ENCODE measurements around the gene TXK. TPM values are rescaled to one million over a fixed set of nuclear protein-coding genes. Genes with fewer than 3 reads are reported as not detected.

The TXK gene
- total RNA-seq, 1 donor from 2014 or later, result not detected

DNA sequence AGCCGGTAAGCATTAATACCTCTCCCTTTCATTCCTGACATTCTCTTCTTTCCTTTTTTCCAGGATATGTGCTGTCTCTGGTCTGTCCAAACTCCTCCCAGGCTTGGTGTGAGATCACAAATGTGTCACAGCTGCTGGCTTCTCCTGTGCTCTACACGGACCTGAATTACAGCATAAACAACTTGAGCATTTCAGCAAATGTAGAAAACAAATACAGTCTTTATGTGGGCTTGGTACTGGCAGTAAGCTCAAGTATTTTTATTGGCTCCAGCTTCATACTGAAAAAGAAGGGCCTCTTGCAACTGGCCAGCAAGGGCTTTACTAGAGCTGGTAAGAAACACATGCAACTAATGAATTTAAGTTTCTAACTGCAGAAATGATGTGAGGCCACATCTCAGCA is 109.0 kb downstream of the TXK start:
- Mint-ChIP-seq H3K4me3 (ENCODE audit: unreplicated experiment) (no peak overlapping the region), H3K27ac (ENCODE audit: unreplicated experiment) (no peak overlapping the region), H3K27me3 (ENCODE audit: unreplicated experiment) (no peaks in the 10 kb centered on the region), H3K36me3 (ENCODE audit: unreplicated experiment) (no peaks in the 10 kb centered on the region), H3K9me3 (ENCODE audit: unreplicated experiment) (no peaks in the 10 kb centered on the region), H3K4me1 (ENCODE audit: low read depth, unreplicated experiment) (peaks cover 4% of the 10 kb centered on the region)
- TF ChIP-seq CTCF (IDR thresholded peaks at IDR 0.05; ENCODE audit: partially characterized antibody, unreplicated experiment), result no peak
- no peak for DNase-seq

DNA sequence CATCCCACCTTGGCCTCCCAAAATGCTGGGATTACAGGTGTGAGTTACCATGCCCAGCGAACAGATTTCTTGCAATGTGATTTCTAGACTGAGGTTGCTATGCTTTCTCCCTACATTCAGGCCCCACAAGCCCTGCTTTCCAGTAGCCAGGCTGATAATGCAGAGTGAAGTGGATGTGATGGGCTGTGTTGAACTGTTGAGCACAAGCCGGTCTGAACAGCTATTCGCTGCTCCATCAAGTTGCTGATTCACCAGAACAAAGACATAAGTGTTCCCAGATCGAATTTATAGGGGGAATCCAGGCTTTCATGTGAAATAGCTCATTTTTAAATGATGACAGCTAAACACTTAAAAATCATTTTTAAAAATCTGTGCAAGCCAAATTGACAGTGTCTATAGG is 109.5 kb downstream of the TXK start:
- Mint-ChIP-seq H3K4me3 (ENCODE audit: unreplicated experiment) (no peak overlapping the region), H3K9me3 (ENCODE audit: unreplicated experiment) (no peaks in the 10 kb centered on the region), H3K36me3 (ENCODE audit: unreplicated experiment) (no peaks in the 10 kb centered on the region), H3K4me1 (ENCODE audit: low read depth, unreplicated experiment) (peaks cover 4% of the 10 kb centered on the region), H3K27ac (ENCODE audit: unreplicated experiment) (no peak overlapping the region), H3K27me3 (ENCODE audit: unreplicated experiment) (no peaks in the 10 kb centered on the region)
- TF ChIP-seq CTCF (IDR thresholded peaks at IDR 0.05; ENCODE audit: partially characterized antibody, unreplicated experiment), result no peak
- DNase-seq, result no peak

- Mint-ChIP-seq H3K36me3 (ENCODE audit: unreplicated experiment) (no peaks in the 10 kb centered on the region), H3K4me3 (ENCODE audit: unreplicated experiment) (no peak overlapping the region), H3K27me3 (ENCODE audit: unreplicated experiment) (peaks cover 2% of the 10 kb centered on the region), H3K27ac (ENCODE audit: unreplicated experiment) (no peak overlapping the region), H3K4me1 (ENCODE audit: low read depth, unreplicated experiment) (no peaks in the 10 kb centered on the region), H3K9me3 (ENCODE audit: unreplicated experiment) (no peaks in the 10 kb centered on the region)
- no peak for DNase-seq
- TF ChIP-seq CTCF (IDR thresholded peaks at IDR 0.05; ENCODE audit: partially characterized antibody, unreplicated experiment), result no peak
Observed at GRCh38 chr4:48022192-48022799, 111.8 kb downstream of the TXK start.

GRCh38 chr4:48021100-48021499 is 113.0 kb downstream of the TXK start:
- Mint-ChIP-seq H3K9me3 (ENCODE audit: unreplicated experiment) (no peaks in the 10 kb centered on the region), H3K36me3 (ENCODE audit: unreplicated experiment) (no peaks in the 10 kb centered on the region), H3K4me3 (ENCODE audit: unreplicated experiment) (no peak overlapping the region), H3K27me3 (ENCODE audit: unreplicated experiment) (peaks cover 3% of the 10 kb centered on the region), H3K4me1 (ENCODE audit: low read depth, unreplicated experiment) (peaks cover under 1% of the 10 kb centered on the region), H3K27ac (ENCODE audit: unreplicated experiment) (no peak overlapping the region)
- DNase-seq, result no peak
- TF ChIP-seq CTCF (IDR thresholded peaks at IDR 0.05; ENCODE audit: partially characterized antibody, unreplicated experiment), result no peak

DNA sequence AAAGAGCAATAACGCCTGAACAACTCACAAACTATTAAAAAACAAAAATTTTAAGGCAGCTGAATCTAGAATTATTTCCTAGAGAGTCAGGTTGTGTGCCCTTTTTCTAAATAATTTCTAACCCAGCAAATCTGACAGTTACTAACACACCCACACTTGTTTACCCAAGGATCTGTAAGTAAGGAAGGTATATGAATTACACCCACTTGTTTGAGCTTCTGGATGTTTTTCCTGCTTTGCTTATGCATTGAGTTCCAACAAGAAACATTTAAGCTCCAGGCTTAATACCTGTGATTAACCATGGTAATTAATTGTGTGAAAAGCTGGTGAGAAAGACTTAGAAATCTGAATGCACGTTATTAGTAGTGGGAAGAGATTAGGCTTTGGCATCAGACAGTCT is 115.9 kb downstream of the TXK start:
- Mint-ChIP-seq H3K36me3 (ENCODE audit: unreplicated experiment) (no peaks in the 10 kb centered on the region), H3K9me3 (ENCODE audit: unreplicated experiment) (peaks cover 4% of the 10 kb centered on the region), H3K4me1 (ENCODE audit: low read depth, unreplicated experiment) (peaks cover 2% of the 10 kb centered on the region), H3K27ac (ENCODE audit: unreplicated experiment) (no peak overlapping the region), H3K27me3 (ENCODE audit: unreplicated experiment) (peaks cover 3% of the 10 kb centered on the region), H3K4me3 (ENCODE audit: unreplicated experiment) (no peak overlapping the region)
- no peak for TF ChIP-seq CTCF (IDR thresholded peaks at IDR 0.05; ENCODE audit: partially characterized antibody, unreplicated experiment)
- no peak for DNase-seq

Data from glutamatergic neuron (in vitro differentiated cells).